SK-N-SH treated with all-trans-retinoic acid at 6 μM for 48 hours (cell line): ENCODE data around the gene DAD1.

Experiments
- ARNTL ChIP-seq: fragments of 450-650 bp; formaldehyde crosslinking; IDR thresholded peaks from 2 replicates; pipeline ENCODE4 v1.5.0; 2020; ENCODE audit warnings: low read depth, mild to moderate bottlenecking, moderate library complexity, borderline replicate concordance
- CSDC2 ChIP-seq: fragments of 250-450 bp; sonication (Bioruptor Pico); IDR thresholded peaks from 2 replicates; pipeline ENCODE4 v1.5.0; 2020; ENCODE audit warnings: mild to moderate bottlenecking, moderate library complexity
- ESRRG ChIP-seq: fragments of 250-450 bp; sonication (Bioruptor Pico); IDR thresholded peaks from 2 replicates; pipeline ENCODE4 v1.6.1; 2021; ENCODE audit warnings: mild to moderate bottlenecking
- ISL1 ChIP-seq: fragments of 250-450 bp; sonication (Bioruptor Pico); IDR thresholded peaks from 2 replicates; pipeline ENCODE4 v2.1.2; 2022; ENCODE audit warnings: mild to moderate bottlenecking, moderate library complexity
- RARB ChIP-seq: fragments of 250-450 bp; sonication (Bioruptor Pico); IDR thresholded peaks from 2 replicates; pipeline ENCODE4 v1.8.0; 2021; ENCODE audit warnings: mild to moderate bottlenecking, moderate library complexity
- TOX ChIP-seq: fragments of 250-450 bp; sonication (Bioruptor Pico); IDR thresholded peaks from 2 replicates; pipeline ENCODE4 v1.8.0; 2021; ENCODE audit warnings: mild to moderate bottlenecking, moderate library complexity, borderline replicate concordance
- ZFP30 ChIP-seq: fragments of 450-650 bp; formaldehyde crosslinking; IDR thresholded peaks from 2 replicates; pipeline ENCODE4 v1.5.0; 2022; ENCODE audit warnings: mild to moderate bottlenecking, moderate library complexity
- ZNF70 ChIP-seq: fragments of 450-650 bp; formaldehyde crosslinking; IDR thresholded peaks from 2 replicates; pipeline ENCODE4 v1.5.0; 2020; ENCODE audit warnings: mild to moderate bottlenecking, moderate library complexity
- TF ChIP-seq, protein P1 (sequence below): fragments of 250-450 bp; sonication (Bioruptor Pico); IDR thresholded peaks from 2 replicates; pipeline ENCODE4 v1.8.0; 2021; ENCODE audit warnings: low read depth, mild to moderate bottlenecking, moderate library complexity, borderline replicate concordance
- TF ChIP-seq, protein P2 (sequence below): fragments of 250-450 bp; sonication (Bioruptor Pico); IDR thresholded peaks from 2 replicates; pipeline ENCODE4 v1.5.1; 2021; ENCODE audit warnings: mild to moderate bottlenecking, moderate library complexity

DNA sequence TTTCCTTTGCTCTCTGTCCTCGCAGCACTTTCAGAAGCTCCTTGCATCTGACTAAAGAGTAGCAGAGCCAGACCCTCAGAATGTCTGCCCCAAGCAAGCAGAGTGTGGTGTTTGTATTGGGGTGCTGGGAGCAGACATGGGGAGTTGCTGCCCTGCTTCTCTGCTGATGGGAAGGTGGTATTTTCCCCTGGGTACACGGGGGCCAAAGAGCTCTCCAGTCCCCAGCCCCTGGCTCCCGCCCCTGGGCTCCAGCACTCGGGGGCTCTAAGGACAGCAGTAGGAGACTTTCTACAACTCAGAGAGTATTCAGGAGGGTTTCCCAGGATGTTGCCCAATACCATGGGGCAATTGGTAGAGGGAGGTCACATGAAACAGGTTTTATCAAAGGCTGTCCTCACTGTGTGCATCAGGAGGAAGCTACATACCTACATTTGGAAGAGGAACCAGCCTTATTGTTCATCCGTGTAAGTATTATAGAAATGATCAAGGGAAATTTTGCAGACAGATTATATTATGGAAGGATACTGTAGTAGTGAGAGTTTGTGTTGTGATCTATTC, 50.3 kb downstream of the DAD1 start:
- TF ChIP-seq ISL1 (CRISPR knock-in tag) (no peak), TOX (no peak), ZFP30 (CRISPR knock-in tag) (no peak), RARB (CRISPR knock-in tag) (no peak), CSDC2 (no peak), ARNTL (CRISPR knock-in tag) (no peak), ZNF70 (no peak), ESRRG (CRISPR knock-in tag) (no peak)
- TF ChIP-seq, protein P1, sequence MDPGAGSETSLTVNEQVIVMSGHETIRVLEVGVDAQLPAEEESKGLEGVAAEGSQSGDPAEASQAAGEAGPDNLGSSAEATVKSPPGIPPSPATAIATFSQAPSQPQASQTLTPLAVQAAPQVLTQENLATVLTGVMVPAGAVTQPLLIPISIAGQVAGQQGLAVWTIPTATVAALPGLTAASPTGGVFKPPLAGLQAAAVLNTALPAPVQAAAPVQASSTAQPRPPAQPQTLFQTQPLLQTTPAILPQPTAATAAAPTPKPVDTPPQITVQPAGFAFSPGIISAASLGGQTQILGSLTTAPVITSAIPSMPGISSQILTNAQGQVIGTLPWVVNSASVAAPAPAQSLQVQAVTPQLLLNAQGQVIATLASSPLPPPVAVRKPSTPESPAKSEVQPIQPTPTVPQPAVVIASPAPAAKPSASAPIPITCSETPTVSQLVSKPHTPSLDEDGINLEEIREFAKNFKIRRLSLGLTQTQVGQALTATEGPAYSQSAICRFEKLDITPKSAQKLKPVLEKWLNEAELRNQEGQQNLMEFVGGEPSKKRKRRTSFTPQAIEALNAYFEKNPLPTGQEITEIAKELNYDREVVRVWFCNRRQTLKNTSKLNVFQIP, result no peak
- TF ChIP-seq, protein P2, sequence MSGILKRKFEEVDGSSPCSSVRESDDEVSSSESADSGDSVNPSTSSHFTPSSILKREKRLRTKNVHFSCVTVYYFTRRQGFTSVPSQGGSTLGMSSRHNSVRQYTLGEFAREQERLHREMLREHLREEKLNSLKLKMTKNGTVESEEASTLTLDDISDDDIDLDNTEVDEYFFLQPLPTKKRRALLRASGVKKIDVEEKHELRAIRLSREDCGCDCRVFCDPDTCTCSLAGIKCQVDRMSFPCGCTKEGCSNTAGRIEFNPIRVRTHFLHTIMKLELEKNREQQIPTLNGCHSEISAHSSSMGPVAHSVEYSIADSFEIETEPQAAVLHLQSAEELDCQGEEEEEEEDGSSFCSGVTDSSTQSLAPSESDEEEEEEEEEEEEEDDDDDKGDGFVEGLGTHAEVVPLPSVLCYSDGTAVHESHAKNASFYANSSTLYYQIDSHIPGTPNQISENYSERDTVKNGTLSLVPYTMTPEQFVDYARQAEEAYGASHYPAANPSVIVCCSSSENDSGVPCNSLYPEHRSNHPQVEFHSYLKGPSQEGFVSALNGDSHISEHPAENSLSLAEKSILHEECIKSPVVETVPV, result no peak
